Mammary epithelial cell (primary cell): ENCODE data around the gene SUSD1.

Experiments
- EZH2 ChIP-seq: IDR thresholded peaks from 2 replicates; pipeline ENCODE4 v1.6.1; 2012; ENCODE audit warnings: low read length, inconsistent platforms, borderline replicate concordance
- TF ChIP-seq, protein P1 (sequence below), 2 donors: IDR thresholded peaks in 1 of 2; conservative IDR thresholded peaks in 1 of 2; 2 replicates each; pipeline ENCODE4 v1.5.1; 2011 to 2012; ENCODE audit warnings: inconsistent platforms in 2 of 2, low read length in 2 of 2, mild to moderate bottlenecking in 2 of 2, control low read depth in 1 of 2, low read depth in 1 of 2; ENCODE audit not compliant: insufficient read depth in 1 of 2; ENCODE audit errors: extremely low read depth in 1 of 2

DNA sequence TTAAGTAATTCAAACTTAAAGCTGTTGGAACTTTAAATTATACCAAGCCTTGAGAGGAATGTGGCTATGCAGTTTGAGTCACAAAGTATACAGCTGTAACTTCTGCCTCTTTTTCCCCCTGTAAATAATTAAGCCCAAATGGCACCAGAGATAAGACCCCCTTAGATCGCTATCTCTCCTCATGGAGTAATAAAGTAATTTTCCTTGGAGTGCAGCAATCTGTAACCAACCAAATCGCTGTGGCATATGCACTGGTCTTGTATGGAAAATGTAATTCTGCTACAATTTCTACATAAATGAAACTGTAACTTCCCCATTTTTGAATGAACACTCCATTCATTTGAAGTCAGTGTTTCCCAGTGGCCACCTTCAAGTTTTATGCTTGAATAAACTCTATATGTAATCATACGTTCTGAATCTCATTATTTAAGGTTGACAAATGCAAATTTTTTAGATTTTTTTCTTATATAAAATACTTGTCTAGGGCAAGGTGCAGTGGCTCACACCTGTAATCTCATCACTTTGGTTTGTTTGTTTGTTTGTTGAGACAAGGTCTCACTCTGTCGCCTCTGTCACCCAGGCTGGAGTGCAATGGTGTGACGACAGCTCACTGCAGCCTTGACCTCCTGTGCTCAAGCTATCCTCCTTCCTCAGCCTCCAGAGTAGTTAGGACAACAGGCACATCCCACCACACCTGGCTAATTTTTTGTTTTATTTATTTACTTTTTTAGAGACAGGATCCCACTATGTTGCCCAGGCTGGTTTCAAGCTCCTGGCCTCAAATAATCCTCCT lies 12.3 kb downstream of the SUSD1 start:
- TF ChIP-seq, protein P1, sequence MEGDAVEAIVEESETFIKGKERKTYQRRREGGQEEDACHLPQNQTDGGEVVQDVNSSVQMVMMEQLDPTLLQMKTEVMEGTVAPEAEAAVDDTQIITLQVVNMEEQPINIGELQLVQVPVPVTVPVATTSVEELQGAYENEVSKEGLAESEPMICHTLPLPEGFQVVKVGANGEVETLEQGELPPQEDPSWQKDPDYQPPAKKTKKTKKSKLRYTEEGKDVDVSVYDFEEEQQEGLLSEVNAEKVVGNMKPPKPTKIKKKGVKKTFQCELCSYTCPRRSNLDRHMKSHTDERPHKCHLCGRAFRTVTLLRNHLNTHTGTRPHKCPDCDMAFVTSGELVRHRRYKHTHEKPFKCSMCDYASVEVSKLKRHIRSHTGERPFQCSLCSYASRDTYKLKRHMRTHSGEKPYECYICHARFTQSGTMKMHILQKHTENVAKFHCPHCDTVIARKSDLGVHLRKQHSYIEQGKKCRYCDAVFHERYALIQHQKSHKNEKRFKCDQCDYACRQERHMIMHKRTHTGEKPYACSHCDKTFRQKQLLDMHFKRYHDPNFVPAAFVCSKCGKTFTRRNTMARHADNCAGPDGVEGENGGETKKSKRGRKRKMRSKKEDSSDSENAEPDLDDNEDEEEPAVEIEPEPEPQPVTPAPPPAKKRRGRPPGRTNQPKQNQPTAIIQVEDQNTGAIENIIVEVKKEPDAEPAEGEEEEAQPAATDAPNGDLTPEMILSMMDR (conservative IDR thresholded peaks at IDR 0.05 in 1 of 2, IDR thresholded peaks at IDR 0.05 in 1 of 2; ENCODE audit: extremely low read depth in 1 of 2, insufficient read depth in 1 of 2, low read depth in 1 of 2, low read length in 2 of 2): no peak
- TF ChIP-seq EZH2: no peak
